Measurements from ENCODE around the gene TMC6. TPM values are rescaled to one million over a fixed set of nuclear protein-coding genes. Genes with fewer than 3 reads are reported as not detected.

TMC6 gene
- total and polyA plus RNA-seq, 4 experiments from 2014 or later: 258 to 702 (median 498) TPM

- H3K4me3 Mint-ChIP-seq: no peak overlapping the region
- H3K4me3 ChIP-seq (ENCODE audit: low read length in 2 of 2): no peak overlapping the region
- H3K36me3 ChIP-seq (ENCODE audit: insufficient read depth, low read length): no peaks in the 10 kb centered on the region
- H3K27ac Mint-ChIP-seq: peak overlapping the region in 3 of 7 donors; percentile 13 to 50 (median 42)
- intact Hi-C loops (cut with micrococcal nuclease): no loop called here
- no peaks in the 10 kb centered on the region for H3K27me3 Mint-ChIP-seq
- peaks cover 5 to 8% (median 7%) of the 10 kb centered on the region in 4 donors for H3K4me1 Mint-ChIP-seq
- H3K27ac ChIP-seq (ENCODE audit: low read depth, low read length): no peak overlapping the region
- POLR2A ChIA-PET (ENCODE audit: partially characterized antibody): no interaction called here
- H3K4me1 ChIP-seq (ENCODE audit: insufficient read depth, low read length): no peaks in the 10 kb centered on the region
- no peaks in the 10 kb centered on the region for H3K9me3 Mint-ChIP-seq
- no peaks in the 10 kb centered on the region for H3K9me3 ChIP-seq (ENCODE audit: control insufficient read depth in 1 of 2, low read length in 2 of 2)
- CTCF ChIA-PET (ENCODE audit: partially characterized antibody): interaction anchor here (1.0 kb wide), 1 partner anchor 21 kb away, joined by 3 read pairs; no protein-coding TSS in a partner anchor
- no peaks in the 10 kb centered on the region for H3K36me3 Mint-ChIP-seq
- H3K27me3 ChIP-seq (ENCODE audit: insufficient read depth, low read length): no peaks in the 10 kb centered on the region
- DNase-seq: no peak
Measured at GRCh38 chr17:78154903-78155811, 26.6 kb upstream of the TMC6 start.

- H3K9me3 Mint-ChIP-seq: peaks cover 0 to 2% (median 0%) of the 10 kb centered on the region in 8 donors
- Histone ChIP-seq H3K27me3 (ENCODE audit: insufficient read depth, low read length) (no peaks in the 10 kb centered on the region), H3K27ac (ENCODE audit: low read depth, low read length) (no peak overlapping the region), H3K4me3 (ENCODE audit: low read length in 2 of 2) (no peak overlapping the region), H3K36me3 (ENCODE audit: insufficient read depth, low read length) (no peaks in the 10 kb centered on the region), H3K9me3 (ENCODE audit: control insufficient read depth in 1 of 2, low read length in 2 of 2) (no peaks in the 10 kb centered on the region), H3K4me1 (ENCODE audit: insufficient read depth, low read length) (peaks cover 13% of the 10 kb centered on the region)
- no peaks in the 10 kb centered on the region for H3K36me3 Mint-ChIP-seq
- ChIA-PET CTCF (ENCODE audit: partially characterized antibody) (interaction anchor here (1.0 kb wide), 1 partner anchor 25 kb away, joined by 3 read pairs; no protein-coding TSS in a partner anchor), POLR2A (ENCODE audit: partially characterized antibody) (interaction anchor here (0.7 to 2.0 kb wide), 6 partner anchors 8 to 38 kb away, joined by 3 to 7 read pairs (median 4); no protein-coding TSS in a partner anchor)
- H3K27ac Mint-ChIP-seq: no peak overlapping the region
- H3K4me3 Mint-ChIP-seq: no peak overlapping the region
- peaks cover 4 to 15% (median 10%) of the 10 kb centered on the region in 4 donors for H3K4me1 Mint-ChIP-seq
- intact Hi-C loops (cut with micrococcal nuclease): no loop called here
- no peak for DNase-seq
- H3K27me3 Mint-ChIP-seq: no peaks in the 10 kb centered on the region
Measured at GRCh38 chr17:78151514-78152008, 23.0 kb upstream of the TMC6 start.

GRCh38 chr17:78148286-78149016, 19.9 kb upstream of the TMC6 start:
- Mint-ChIP-seq H3K27ac (peak overlapping the region in 3 of 7 donors; percentile 23 to 84 (median 57)), H3K4me1 (peaks cover 2 to 20% (median 13%) of the 10 kb centered on the region in 4 donors), H3K36me3 (no peaks in the 10 kb centered on the region), H3K9me3 (peaks cover 0 to 2% (median 0%) of the 10 kb centered on the region in 8 donors), H3K27me3 (no peaks in the 10 kb centered on the region), H3K4me3 (no peak overlapping the region)
- intact Hi-C loops (cut with micrococcal nuclease): no loop called here
- H3K27me3 ChIP-seq (ENCODE audit: insufficient read depth, low read length): no peaks in the 10 kb centered on the region
- no peak overlapping the region for H3K27ac ChIP-seq (ENCODE audit: low read depth, low read length)
- DNase-seq: no peak
- H3K9me3 ChIP-seq (ENCODE audit: control insufficient read depth in 1 of 2, low read length in 2 of 2): no peaks in the 10 kb centered on the region
- POLR2A ChIA-PET (ENCODE audit: partially characterized antibody): interaction anchor here (1.1 to 1.8 kb wide), 2 partner anchors 15 to 40 kb away, joined by 4 read pairs; no protein-coding TSS in a partner anchor
- H3K36me3 ChIP-seq (ENCODE audit: insufficient read depth, low read length): no peaks in the 10 kb centered on the region
- peaks cover 26% of the 10 kb centered on the region for H3K4me1 ChIP-seq (ENCODE audit: insufficient read depth, low read length)
- CTCF ChIA-PET (ENCODE audit: partially characterized antibody): no interaction called here
- no peak overlapping the region for H3K4me3 ChIP-seq (ENCODE audit: low read length in 2 of 2)

- no peak overlapping the region for H3K4me3 ChIP-seq (ENCODE audit: low read length in 2 of 2)
- Mint-ChIP-seq H3K4me3 (peak overlapping the region in 1 of 8 donors; percentile 15), H3K27me3 (no peaks in the 10 kb centered on the region), H3K4me1 (peaks cover 5 to 30% (median 18%) of the 10 kb centered on the region in 4 donors), H3K36me3 (peaks cover 2 to 3% of the 10 kb centered on the region in 2 donors), H3K27ac (peak overlapping the region; percentile 12 to 81 (median 53)), H3K9me3 (peaks cover 0 to 2% (median 0%) of the 10 kb centered on the region in 8 donors)
- POLR2A ChIA-PET (ENCODE audit: partially characterized antibody): interaction anchor here (0.8 to 2.0 kb wide), 3 partner anchors 9 to 14 kb away, joined by 4 to 8 read pairs (median 4); no protein-coding TSS in a partner anchor
- peaks cover 3% of the 10 kb centered on the region for H3K36me3 ChIP-seq (ENCODE audit: insufficient read depth, low read length)
- peaks cover 33% of the 10 kb centered on the region for H3K4me1 ChIP-seq (ENCODE audit: insufficient read depth, low read length)
- no peaks in the 10 kb centered on the region for H3K27me3 ChIP-seq (ENCODE audit: insufficient read depth, low read length)
- H3K9me3 ChIP-seq (ENCODE audit: control insufficient read depth in 1 of 2, low read length in 2 of 2): no peaks in the 10 kb centered on the region
- intact Hi-C loops (cut with micrococcal nuclease): no loop called here
- H3K27ac ChIP-seq (ENCODE audit: low read depth, low read length): no peak overlapping the region
- no peak for DNase-seq
- CTCF ChIA-PET (ENCODE audit: partially characterized antibody): no interaction called here
Measured at GRCh38 chr17:78147315-78147998, 18.9 kb upstream of the TMC6 start.

- H3K4me1 ChIP-seq (ENCODE audit: insufficient read depth, low read length): peaks cover 39% of the 10 kb centered on the region
- DNase-seq: no peak
- no peak overlapping the region for H3K27ac ChIP-seq (ENCODE audit: low read depth, low read length)
- Mint-ChIP-seq H3K4me3 (no peak overlapping the region), H3K27me3 (no peaks in the 10 kb centered on the region), H3K27ac (peak overlapping the region in 1 of 7 donors; percentile 53), H3K36me3 (peaks cover 3 to 4% of the 10 kb centered on the region in 2 donors), H3K4me1 (peaks cover 7 to 35% (median 19%) of the 10 kb centered on the region in 4 donors), H3K9me3 (peaks cover 0 to 2% (median 0%) of the 10 kb centered on the region in 8 donors)
- H3K27me3 ChIP-seq (ENCODE audit: insufficient read depth, low read length): no peaks in the 10 kb centered on the region
- intact Hi-C loops (cut with micrococcal nuclease): no loop called here
- H3K9me3 ChIP-seq (ENCODE audit: control insufficient read depth in 1 of 2, low read length in 2 of 2): no peaks in the 10 kb centered on the region
- H3K4me3 ChIP-seq (ENCODE audit: low read length in 2 of 2): no peak overlapping the region
- ChIA-PET CTCF (ENCODE audit: partially characterized antibody) (no interaction called here), POLR2A (ENCODE audit: partially characterized antibody) (interaction anchor here (0.8 to 20.9 kb wide), 4 partner anchors 9 to 22 kb away, joined by 4 to 1172 read pairs (median 6); partner anchors contain the start of genes TMC6 and TMC8)
- peaks cover 8% of the 10 kb centered on the region for H3K36me3 ChIP-seq (ENCODE audit: insufficient read depth, low read length)
Measured at GRCh38 chr17:78146881-78147280, 18.3 kb upstream of the TMC6 start.

GRCh38 chr17:78146471-78146869, 17.9 kb upstream of the TMC6 start:
- Histone ChIP-seq H3K27me3 (ENCODE audit: insufficient read depth, low read length) (no peaks in the 10 kb centered on the region), H3K4me1 (ENCODE audit: insufficient read depth, low read length) (peaks cover 43% of the 10 kb centered on the region), H3K9me3 (ENCODE audit: control insufficient read depth in 1 of 2, low read length in 2 of 2) (no peaks in the 10 kb centered on the region), H3K27ac (ENCODE audit: low read depth, low read length) (no peak overlapping the region), H3K36me3 (ENCODE audit: insufficient read depth, low read length) (peaks cover 13% of the 10 kb centered on the region), H3K4me3 (ENCODE audit: low read length in 2 of 2) (no peak overlapping the region)
- Mint-ChIP-seq H3K4me1 (peaks cover 7 to 39% (median 20%) of the 10 kb centered on the region in 4 donors), H3K36me3 (peaks cover 4% of the 10 kb centered on the region in 2 donors), H3K27me3 (no peaks in the 10 kb centered on the region), H3K4me3 (no peak overlapping the region), H3K9me3 (peaks cover 0 to 2% (median 0%) of the 10 kb centered on the region in 8 donors), H3K27ac (peak overlapping the region in 1 of 7 donors; percentile 57)
- intact Hi-C loops (cut with micrococcal nuclease): no loop called here
- no peak for DNase-seq
- ChIA-PET POLR2A (ENCODE audit: partially characterized antibody) (interaction anchor here (0.8 to 20.9 kb wide), 3 partner anchors 8 to 22 kb away, joined by 4 to 1172 read pairs (median 8); partner anchors contain the start of genes TMC6 and TMC8), CTCF (ENCODE audit: partially characterized antibody) (no interaction called here)
